ENCODE results near the gene TCF4.

- TF ChIP-seq CTCF (IDR thresholded peaks at IDR 0.05) (no peak), EP300 (IDR thresholded peaks at IDR 0.05) (no peak), POLR2A (IDR thresholded peaks at IDR 0.05) (no peak)
These were observed 183.7 kb downstream of the TCF4 start for GRCh38 chr18:55404136-55404830.

Measured in sigmoid colon (tissue), 4 donors.